Measurements from ENCODE around the gene TTC28. TPM values are rescaled to one million over a fixed set of nuclear protein-coding genes. Genes with fewer than 3 reads are reported as not detected.

TTC28 gene
- total RNA-seq, 1 donor from 2014 or later = 10.4 TPM

GRCh38 chr22:28299309-28299708 lies 380.3 kb downstream of the TTC28 start:
- no peak for DNase-seq (ENCODE audit: missing footprints)
- intact Hi-C loops (cut with DNase I) = loop anchor here (5.0 kb wide), 2 partner anchors 143 to 187 kb away; no protein-coding TSS in a partner anchor
- ATAC-seq = peak; percentile 27

GRCh38 chr22:28297504-28297903 lies 382.1 kb downstream of the TTC28 start:
- intact Hi-C loops (cut with DNase I) = loop anchor here (5.0 kb wide), 2 partner anchors 145 to 185 kb away; no protein-coding TSS in a partner anchor
- DNase-seq (ENCODE audit: missing footprints) = no peak
- no peak for ATAC-seq

GRCh38 chr22:28296452-28296851 lies 383.2 kb downstream of the TTC28 start:
- DNase-seq (ENCODE audit: missing footprints) (no peak), ATAC-seq (no peak)
- intact Hi-C loops (cut with DNase I) = loop anchor here (5.0 kb wide), 2 partner anchors 146 to 184 kb away; no protein-coding TSS in a partner anchor

DNA sequence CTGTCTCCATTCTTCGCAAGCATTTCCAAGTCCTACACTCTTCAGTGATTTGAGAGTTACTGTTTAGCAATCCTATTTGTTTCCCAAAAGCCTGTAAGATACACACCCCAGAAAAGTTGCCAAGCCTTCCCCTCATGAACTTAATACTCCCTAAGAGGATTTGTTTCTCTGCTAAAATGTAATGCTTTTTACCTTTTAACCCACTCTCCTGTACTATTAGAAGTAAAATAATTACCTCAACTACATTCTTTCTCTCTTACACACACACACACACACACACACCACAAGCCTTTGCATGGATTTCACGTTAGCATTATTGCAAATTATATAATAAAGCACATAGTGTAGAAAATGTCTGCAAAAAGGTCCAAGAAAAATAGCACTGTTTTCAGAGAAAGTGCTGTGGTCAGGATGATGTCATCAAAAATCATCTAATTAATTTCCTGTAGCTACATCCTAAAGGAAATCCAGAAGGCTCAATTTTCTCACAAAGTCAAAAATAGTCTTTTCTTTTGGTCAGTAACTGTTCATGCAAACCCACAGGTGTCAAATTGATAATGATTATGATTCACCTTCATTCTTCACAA lies 396.5 kb downstream of the TTC28 start:
- ATAC-seq = peak; percentile 69
- intact Hi-C loops (cut with DNase I) = no loop called here

DNA sequence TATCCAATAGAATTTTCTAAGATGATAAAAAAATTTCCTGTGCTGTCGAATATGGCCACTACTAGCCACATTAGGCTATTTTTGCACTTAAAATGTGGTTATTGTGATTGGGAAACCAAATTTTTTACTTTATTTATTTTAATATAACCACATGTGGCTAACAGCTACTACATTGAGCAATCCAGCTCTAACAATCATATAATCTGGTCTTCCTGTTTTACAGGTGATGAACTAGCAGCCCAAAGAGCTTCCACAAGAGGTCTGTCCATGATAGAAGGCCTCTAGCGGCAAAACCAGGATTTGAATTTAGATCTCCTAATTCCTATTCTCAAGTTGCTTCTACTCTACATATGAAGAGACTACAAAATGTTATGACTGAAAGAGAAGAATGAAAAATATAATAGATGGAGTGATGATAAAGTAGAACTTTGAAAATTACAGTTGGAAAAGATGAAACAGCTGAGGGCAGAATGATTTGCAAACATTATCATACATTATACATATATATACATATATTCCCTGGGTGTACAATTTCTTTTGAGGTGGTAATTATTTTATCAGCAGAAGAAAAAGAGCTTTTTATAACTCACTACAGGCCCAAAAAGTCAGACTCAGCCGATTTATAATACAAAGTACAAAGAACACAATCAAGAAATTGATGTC lies 397.1 kb downstream of the TTC28 start:
- ATAC-seq = no peak
- no peak for DNase-seq (ENCODE audit: missing footprints)
- intact Hi-C loops (cut with DNase I) = no loop called here

More for the DNA sequence above, 396.5 kb downstream of the TTC28 start:
- no peak for DNase-seq (ENCODE audit: missing footprints)

DNA sequence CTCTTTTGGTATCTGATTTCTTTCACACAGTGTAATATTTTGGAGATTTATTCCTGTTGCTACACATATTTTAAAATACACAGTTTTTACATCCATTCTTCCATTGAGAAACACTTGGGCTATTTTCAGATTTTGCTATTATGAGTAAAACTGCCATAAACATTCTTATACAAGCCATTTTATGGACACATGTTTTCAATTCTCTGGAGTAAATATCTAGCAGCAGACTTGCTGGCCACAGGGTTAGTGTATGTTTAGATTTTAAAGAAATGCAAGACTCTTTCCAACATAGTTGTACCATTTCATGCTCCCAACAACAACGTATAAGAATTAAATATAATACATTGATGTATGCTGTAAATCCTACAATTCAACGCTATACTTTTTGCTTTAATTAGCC lies 399.8 kb downstream of the TTC28 start:
- DNase-seq (ENCODE audit: missing footprints) (no peak), ATAC-seq (no peak)
- intact Hi-C loops (cut with DNase I) = no loop called here

DNA sequence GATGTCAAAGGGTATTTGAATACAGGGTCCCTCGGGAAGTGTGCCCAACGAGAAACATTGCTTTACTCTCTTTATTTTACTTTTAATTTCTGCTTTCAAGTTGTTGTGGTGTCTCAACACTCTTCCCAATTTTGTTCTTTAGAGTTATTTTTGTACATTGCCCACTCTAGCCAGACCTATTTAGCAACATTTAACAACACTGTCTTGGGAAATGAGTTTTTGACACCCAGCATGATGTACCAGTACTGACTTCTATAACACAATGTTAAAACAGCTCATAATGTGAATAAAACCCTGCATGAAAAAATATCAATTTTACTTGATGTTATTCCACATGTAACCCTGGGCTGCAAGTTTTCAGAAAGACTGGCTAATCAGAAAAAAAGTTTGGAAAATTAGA lies 410.4 kb downstream of the TTC28 start:
- DNase-seq (ENCODE audit: missing footprints) (no peak), ATAC-seq (peak; percentile 47)
- intact Hi-C loops (cut with DNase I) = no loop called here

DNA sequence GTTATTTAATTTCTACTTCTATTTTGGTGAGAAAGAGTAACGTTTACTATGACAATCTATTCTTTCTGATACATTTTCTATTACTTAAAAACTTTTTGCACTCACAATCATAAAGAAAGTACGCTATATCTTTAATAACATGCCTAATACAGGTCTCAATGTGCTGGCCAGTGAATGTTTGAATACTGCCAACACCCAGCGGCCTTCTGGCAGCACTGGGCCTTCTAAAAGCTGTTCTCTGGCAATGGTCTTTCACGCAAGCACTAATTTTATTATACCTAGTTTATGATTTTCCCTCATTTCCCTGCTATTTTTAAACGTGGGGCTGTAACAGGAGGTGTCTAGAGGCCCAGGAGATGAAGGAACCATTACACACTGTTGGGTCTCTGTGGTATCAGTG lies 410.8 kb downstream of the TTC28 start:
- ATAC-seq = peak; percentile 75
- DNase-seq (ENCODE audit: missing footprints) = no peak
- intact Hi-C loops (cut with DNase I) = no loop called here

DNA sequence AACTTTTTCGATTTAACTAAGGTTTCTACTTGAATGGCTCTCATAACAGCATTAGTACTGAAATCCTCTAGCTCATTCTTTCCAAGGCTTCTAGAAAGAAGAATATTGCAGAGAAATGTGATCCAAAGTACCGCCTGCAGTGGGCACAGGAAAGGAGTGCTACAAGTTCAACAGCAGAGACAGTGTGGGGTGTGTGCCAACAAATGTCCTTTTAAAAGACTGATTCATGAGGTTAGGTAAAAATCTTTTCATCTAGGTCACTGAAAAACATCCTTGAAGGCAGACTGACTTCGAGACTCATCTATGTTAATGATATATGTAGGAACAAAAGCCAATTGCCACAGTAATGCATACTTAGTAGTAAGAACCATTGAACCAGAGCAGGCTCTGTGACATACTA lies 411.5 kb downstream of the TTC28 start:
- DNase-seq (ENCODE audit: missing footprints) (no peak), ATAC-seq (no peak)
- intact Hi-C loops (cut with DNase I) = no loop called here

- intact Hi-C loops (cut with DNase I) = no loop called here
- DNase-seq (ENCODE audit: missing footprints) (no peak), ATAC-seq (no peak)
These were observed 419.0 kb downstream of the TTC28 start for GRCh38 chr22:28260619-28261018.

- no peak for DNase-seq (ENCODE audit: missing footprints)
- intact Hi-C loops (cut with DNase I) = no loop called here
- no peak for ATAC-seq
These were observed 419.8 kb downstream of the TTC28 start for GRCh38 chr22:28259774-28260312.

DNA sequence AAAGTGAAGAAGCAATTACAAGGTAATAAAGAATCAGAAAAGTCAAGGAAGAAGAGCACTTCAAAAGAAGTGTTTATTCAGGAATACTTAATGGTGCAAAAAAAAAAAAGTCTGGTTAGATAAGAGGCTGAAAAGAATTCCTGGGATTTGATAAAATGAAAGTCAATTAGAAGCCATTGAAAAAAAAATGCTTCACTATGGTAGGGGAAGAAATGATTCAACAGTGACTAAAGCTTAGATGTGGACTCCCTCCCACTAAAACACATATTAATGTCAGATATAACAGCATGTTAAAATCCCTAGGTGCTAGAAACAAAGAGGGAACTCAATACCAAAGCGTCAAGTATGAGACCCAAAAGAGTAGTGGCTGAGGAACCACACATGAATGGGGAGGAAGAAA lies 425.2 kb downstream of the TTC28 start:
- no peak for ATAC-seq
- no peak for DNase-seq (ENCODE audit: missing footprints)
- intact Hi-C loops (cut with DNase I) = no loop called here

DNA sequence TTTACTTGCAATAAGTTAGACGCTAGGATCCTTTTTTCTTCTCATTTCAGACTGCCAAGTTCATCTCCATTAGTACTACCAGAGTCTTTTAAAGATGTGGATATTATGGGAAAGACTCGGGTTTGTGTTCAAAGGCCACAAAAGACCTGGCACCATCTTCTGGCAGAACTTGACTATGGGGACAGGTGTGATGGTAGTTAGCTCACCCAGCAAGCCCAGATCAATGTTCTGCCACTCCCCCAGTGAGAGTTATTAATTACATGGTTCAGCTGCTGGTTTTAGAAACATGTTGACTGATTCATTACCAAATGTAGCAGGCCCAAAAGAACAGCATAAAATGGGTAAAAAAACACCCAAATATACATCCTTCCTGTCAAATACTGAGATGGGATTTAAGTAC lies 427.1 kb downstream of the TTC28 start:
- no peak for ATAC-seq
- no peak for DNase-seq (ENCODE audit: missing footprints)
- intact Hi-C loops (cut with DNase I) = no loop called here

GRCh38 chr22:28250036-28250695 lies 429.5 kb downstream of the TTC28 start:
- intact Hi-C loops (cut with DNase I) = no loop called here
- DNase-seq (ENCODE audit: missing footprints) = no peak
- ATAC-seq = no peak

- DNase-seq (ENCODE audit: missing footprints) (no peak), ATAC-seq (no peak)
- intact Hi-C loops (cut with DNase I) = loop anchor here (5.0 to 10.0 kb wide), 2 partner anchors 175 to 193 kb away; no protein-coding TSS in a partner anchor
These were observed 430.2 kb downstream of the TTC28 start for GRCh38 chr22:28249402-28249801.

DNA sequence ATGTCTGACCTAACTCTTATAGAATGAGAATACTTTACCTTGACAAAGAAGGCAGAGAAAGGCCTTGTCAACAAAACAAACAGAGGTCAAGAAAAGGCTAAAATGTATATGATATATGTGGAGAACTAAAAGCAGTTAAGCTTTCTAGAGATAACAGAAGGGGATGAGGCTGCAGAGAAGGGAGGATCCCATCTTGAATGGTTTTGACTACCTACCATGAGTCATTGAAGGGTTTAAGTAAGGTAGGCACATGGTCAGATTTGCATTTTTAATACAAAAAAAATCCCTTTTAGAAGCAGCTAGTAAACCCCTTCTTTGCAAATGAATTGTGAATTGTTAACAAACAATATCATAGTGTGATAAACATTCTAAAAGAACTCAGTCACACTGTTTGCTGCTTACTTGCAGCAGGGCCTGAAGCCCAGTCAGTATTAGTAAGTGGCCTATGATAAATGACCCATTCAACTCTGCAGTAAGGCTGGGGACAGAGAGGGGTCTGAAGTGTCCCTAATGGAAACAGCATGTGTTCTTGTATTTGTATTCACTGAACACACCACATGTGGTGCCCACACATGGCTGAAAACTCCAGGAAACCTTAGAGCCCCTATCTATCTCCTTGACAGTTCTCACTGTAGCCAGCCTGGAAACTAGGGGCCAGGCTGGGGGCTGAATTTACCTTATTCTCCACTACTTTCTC lies 431.8 kb downstream of the TTC28 start:
- no peak for ATAC-seq
- intact Hi-C loops (cut with DNase I) = loop anchor here (5.0 to 10.0 kb wide), 2 partner anchors 173 to 194 kb away; no protein-coding TSS in a partner anchor
- no peak for DNase-seq (ENCODE audit: missing footprints)

DNA sequence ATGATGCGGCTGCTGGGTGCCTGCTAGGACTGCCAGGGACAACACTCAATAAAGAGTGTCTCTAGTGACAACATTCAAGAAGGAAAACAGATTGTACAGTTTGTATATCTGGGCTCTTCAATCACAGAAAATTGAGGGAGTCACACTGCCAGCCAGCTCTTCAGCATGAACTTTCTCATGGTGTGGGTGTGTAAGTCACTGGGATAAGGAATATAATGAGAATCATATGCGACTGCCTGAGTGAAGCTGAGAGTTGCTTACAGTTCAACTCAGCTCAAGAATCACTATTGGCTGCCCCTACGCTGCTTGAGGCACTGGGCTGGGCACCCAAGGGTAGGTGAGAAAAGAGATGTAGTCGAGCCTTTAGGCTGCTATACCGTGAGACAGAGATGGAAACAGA lies 432.5 kb downstream of the TTC28 start:
- DNase-seq (ENCODE audit: missing footprints) (no peak), ATAC-seq (peak; percentile 30)
- intact Hi-C loops (cut with DNase I) = loop anchor here (5.0 to 10.0 kb wide), 2 partner anchors 172 to 195 kb away; no protein-coding TSS in a partner anchor

DNA sequence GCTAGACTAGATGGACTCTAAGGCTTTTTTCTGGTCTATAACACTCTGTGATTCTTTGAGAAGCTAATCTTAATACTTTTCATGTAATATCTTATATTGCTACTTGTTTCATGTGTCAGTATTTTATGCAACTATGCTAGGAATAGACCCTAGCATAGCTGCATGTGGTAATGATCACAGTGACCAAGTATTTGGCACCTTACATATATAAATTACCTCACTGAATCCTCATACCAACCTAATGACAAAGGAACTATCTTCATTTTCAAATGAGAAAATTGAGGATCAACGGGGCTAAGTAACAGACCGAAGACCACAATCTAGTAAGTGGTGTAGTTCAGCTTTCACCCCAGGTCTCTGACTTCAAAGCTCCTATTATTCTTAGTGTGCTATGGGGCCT lies 433.2 kb downstream of the TTC28 start:
- intact Hi-C loops (cut with DNase I) = loop anchor here (5.0 to 10.0 kb wide), 2 partner anchors 172 to 196 kb away; no protein-coding TSS in a partner anchor
- ATAC-seq (no peak), DNase-seq (ENCODE audit: missing footprints) (no peak)

Data from Right ventricle myocardium inferior (tissue), 1 donor.